OCI-LY3 (cell line): ENCODE measurements around the gene ABCB10.

ENCODE experiments used
- H2AFZ ChIP-seq: fragments of 200-600, 300-600 bp; shearing (Covaris generic); 2 replicates; pipeline ENCODE4 v1.6.0; 2014; ENCODE audit warnings: antibody characterized with exemption, low read depth, low read length
- H3K27ac ChIP-seq: fragments of 200-600, 300-600 bp; sonication (generic); 2 replicates; pipeline ENCODE4 v1.5.1; 2014; ENCODE audit warnings: mild to moderate bottlenecking, low read length, moderate library complexity, mixed read lengths
- H3K27me3 ChIP-seq: fragments of 200-600, 300-600 bp; sonication (generic); 2 replicates; pipeline ENCODE4 v1.6.1; 2014; ENCODE audit warnings: low read depth, low read length, mixed read lengths
- H3K36me3 ChIP-seq: fragments of 200-600, 300-600 bp; sonication (generic); replicated peaks from 2 replicates; pipeline ENCODE3; 2014; ENCODE audit warnings: low read depth, low read length, mixed read lengths
- H3K4me1 ChIP-seq: fragments of 300-600, 200-600 bp; sonication (generic); 2 replicates; pipeline ENCODE4 v1.6.1; 2014; ENCODE audit warnings: low read length, mixed read lengths
- H3K4me2 ChIP-seq: fragments of 200-600, 300-600 bp; sonication (generic); 2 replicates; pipeline ENCODE4 v1.6.1; 2014; ENCODE audit warnings: low read length, mixed read lengths
- H3K4me3 ChIP-seq: fragments of 300-600, 200-600 bp; sonication (generic); 2 replicates; pipeline ENCODE4 v1.5.1; 2014; ENCODE audit warnings: antibody characterized with exemption, mild to moderate bottlenecking, low read length, moderate library complexity
- H3K79me2 ChIP-seq: fragments of 300-600, 200-600 bp; shearing (Covaris generic); 2 replicates; pipeline ENCODE4 v1.6.1; 2014; ENCODE audit warnings: mild to moderate bottlenecking, low read length, mixed read lengths
- H3K9ac ChIP-seq: fragments of 300-600, 200-600 bp; shearing (Covaris generic); 2 replicates; pipeline ENCODE4 v1.6.0; 2014; ENCODE audit warnings: mild to moderate bottlenecking, low read length, moderate library complexity
- H3K9me3 ChIP-seq: fragments of 200-600, 300-600 bp; shearing (Covaris generic); 2 replicates; pipeline ENCODE4 v1.6.1; 2014; ENCODE audit warnings: low read length, mixed read lengths; ENCODE audit not compliant: insufficient read depth
- H4K20me1 ChIP-seq: fragments of 200-600, 300-600 bp; sonication (generic); 2 replicates; pipeline ENCODE4 v1.6.1; 2016; ENCODE audit warnings: low read length, mixed read lengths; ENCODE audit not compliant: insufficient read depth
- CTCF ChIP-seq: fragments of 200-600, 300-600 bp; sonication (generic); IDR thresholded peaks from 2 replicates; pipeline ENCODE4 v1.5.1; 2014; ENCODE audit warnings: antibody characterized with exemption, low read length, low read depth
- EZH2phosphoT487 ChIP-seq: fragments of 200-600 bp; shearing (Covaris generic); IDR thresholded peaks from 2 replicates; pipeline ENCODE4 v1.6.1; 2018; ENCODE audit warnings: antibody characterized with exemption, mixed run types, low read depth

The ABCB10 gene

DNA sequence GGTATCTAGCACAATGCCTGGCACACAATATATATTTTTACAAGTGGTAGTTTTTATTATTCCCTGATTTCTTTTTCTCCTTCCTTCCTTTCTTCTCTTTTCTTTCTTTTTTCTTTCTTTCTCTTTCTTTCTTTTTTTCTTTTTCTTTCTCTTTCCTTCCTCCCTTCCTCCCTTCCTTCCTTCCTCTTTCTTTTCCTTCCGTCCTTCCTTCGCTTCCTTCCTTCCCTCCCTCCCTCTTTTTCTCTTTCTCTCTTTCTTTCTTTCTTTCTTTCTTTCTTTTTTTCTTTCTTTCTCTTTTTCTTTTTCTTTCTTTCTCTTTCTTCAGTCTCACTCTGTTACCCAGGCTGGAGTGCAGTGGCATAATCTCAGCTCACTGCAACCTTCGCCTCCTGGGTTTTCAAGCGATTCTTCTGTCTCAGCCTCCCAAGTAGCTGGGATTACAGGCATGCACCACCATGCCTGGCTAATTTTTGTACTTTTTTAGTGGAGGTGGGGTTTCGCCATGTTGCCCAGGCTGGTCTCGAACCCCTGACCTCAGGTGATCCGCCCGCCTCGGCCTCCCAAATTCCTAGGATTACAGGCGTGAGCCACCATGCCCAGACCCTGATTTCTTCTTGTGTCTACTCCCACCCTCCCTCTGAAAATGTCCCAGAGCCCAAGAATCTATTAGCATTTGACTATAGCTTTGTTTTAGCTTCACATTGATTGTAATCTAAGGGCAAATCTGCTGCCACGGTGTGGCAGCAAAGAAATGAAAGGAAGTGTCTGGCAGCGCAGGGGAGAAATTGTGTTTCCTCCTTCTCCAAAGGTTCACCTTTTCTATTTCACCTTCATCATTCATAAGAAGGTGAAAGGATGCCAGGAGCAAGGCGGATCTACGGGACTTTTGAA lies 19.9 kb upstream of the ABCB10 start:
- peak overlapping the region; percentile 59 for H3K9ac ChIP-seq
- peak overlapping the region; percentile 59 for H3K27ac ChIP-seq
- H4K20me1 ChIP-seq = no peaks in the 10 kb centered on the region
- H3K27me3 ChIP-seq = no peaks in the 10 kb centered on the region
- peak overlapping the region; percentile 93 for H2AFZ ChIP-seq
- H3K4me1 ChIP-seq = peaks cover 14% of the 10 kb centered on the region
- no peaks in the 10 kb centered on the region for H3K36me3 ChIP-seq
- peak overlapping the region; percentile 77 for H3K4me3 ChIP-seq
- H3K9me3 ChIP-seq = no peaks in the 10 kb centered on the region
- H3K4me2 ChIP-seq = peak overlapping the region; percentile 93
- TF ChIP-seq EZH2phosphoT487 = no peak
- TF ChIP-seq CTCF = peak; percentile 50
- H3K79me2 ChIP-seq = no peaks in the 10 kb centered on the region

DNA sequence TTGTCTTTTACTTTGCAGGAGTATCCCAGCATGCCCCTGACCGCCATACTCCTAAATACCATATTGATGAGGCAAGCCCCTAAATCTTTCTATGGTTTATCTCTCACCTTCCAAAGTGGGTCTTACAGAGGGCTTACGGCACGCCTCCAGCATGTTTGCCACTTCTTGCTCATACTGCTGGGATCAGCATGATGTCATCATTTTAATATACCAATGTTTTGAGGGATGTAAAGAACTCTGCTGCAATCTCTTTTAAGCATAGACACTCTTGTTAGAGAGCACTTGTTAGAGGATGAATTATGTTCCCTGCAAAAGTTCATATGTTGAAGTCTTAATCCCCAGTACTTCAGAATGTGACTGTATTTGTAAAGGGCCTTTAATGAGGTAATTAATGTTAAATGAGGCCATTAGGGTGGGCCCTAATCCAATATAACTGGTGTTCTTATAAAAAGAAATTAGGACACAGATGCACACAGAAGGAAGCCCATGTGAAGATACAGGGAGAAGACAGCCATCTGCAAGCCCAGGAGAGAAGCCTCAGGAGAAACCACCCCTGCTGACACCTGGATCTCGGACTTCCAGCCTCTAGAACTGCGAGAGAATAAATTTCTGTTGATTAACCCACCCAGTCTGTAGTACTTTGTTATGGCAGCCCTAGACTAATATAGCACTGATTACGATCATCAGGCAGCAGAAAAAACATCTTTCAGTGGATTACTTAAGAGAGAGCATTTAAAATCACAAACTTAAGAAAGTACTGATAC lies 16.4 kb upstream of the ABCB10 start:
- H2AFZ ChIP-seq = no peak overlapping the region
- TF ChIP-seq CTCF = no peak
- TF ChIP-seq EZH2phosphoT487 = no peak
- no peak overlapping the region for H3K4me2 ChIP-seq
- H3K36me3 ChIP-seq = no peaks in the 10 kb centered on the region
- no peaks in the 10 kb centered on the region for H3K27me3 ChIP-seq
- no peaks in the 10 kb centered on the region for H3K79me2 ChIP-seq
- peaks cover 39% of the 10 kb centered on the region for H3K4me1 ChIP-seq
- H3K9ac ChIP-seq = no peak overlapping the region
- H3K27ac ChIP-seq = no peak overlapping the region
- H3K9me3 ChIP-seq = no peaks in the 10 kb centered on the region
- no peak overlapping the region for H3K4me3 ChIP-seq
- no peaks in the 10 kb centered on the region for H4K20me1 ChIP-seq

DNA sequence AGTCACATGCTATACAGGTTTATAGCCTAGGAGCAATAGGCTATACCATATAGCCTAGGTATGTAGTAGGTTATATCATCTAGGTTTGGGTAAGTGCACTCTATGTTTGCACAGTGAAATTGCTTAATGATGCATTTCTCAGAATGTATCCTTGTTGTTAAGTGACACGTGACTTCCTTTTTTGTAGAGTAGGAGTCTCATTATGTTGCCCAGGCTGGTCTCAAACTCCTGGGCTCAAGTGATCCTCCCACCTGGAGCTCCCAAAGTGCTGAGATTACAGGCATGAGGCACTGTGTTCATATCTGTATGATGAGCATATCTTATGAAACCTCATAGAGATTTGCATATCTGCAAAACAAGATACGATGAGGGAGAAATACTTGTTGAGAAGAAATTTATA lies 13.8 kb upstream of the ABCB10 start:
- H3K9me3 ChIP-seq = no peaks in the 10 kb centered on the region
- H3K4me1 ChIP-seq = peaks cover 28% of the 10 kb centered on the region
- H2AFZ ChIP-seq = no peak overlapping the region
- peak overlapping the region; percentile 20; the same call in 1 of the 2 replicates for H3K4me2 ChIP-seq
- TF ChIP-seq CTCF (no peak), EZH2phosphoT487 (no peak)
- H3K27ac ChIP-seq = no peak overlapping the region
- H3K79me2 ChIP-seq = no peaks in the 10 kb centered on the region
- H3K36me3 ChIP-seq = no peaks in the 10 kb centered on the region
- no peak overlapping the region for H3K4me3 ChIP-seq
- H4K20me1 ChIP-seq = no peaks in the 10 kb centered on the region
- no peak overlapping the region for H3K9ac ChIP-seq
- H3K27me3 ChIP-seq = no peaks in the 10 kb centered on the region
